Measurements from ENCODE around the gene DLGAP1.

DNA sequence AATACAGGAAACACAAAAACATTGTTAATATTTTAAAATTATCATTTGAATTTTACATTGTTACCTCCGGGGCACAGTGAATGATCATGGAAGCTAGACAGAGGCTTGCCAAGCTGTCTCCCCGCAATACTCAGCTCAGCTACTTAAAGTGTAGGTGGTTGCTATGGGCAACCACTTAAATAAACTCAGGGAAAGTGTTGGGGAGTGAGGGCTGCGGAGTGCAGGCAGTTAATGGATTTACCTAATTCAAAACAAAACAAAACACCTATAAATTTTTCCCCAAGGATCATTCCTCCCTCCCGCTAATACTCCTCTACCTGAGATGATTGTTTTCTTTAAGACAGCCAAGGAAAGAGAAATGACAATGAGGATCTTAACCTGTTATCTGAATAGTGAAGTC is 655.6 kb downstream of the DLGAP1 start:
- TF ChIP-seq EGR1 (IDR thresholded peaks at IDR 0.05; ENCODE audit: borderline replicate concordance, low read depth, low read length) = no peak
- no peak for TF ChIP-seq SIN3A (conservative IDR thresholded peaks at IDR 0.05 in 1 of 2, IDR thresholded peaks at IDR 0.05 in 1 of 2; ENCODE audit: low read depth in 1 of 2, low read length in 2 of 2)
- no peak for TF ChIP-seq POLR2AphosphoS5 (IDR thresholded peaks at IDR 0.05; ENCODE audit: low read depth, low read length)
